T follicular helper cell (primary cell): ENCODE results near the gene BOC.

Experiments used
- DNase-seq: peaks from one replicate; pipeline ENCODE4 v3.0.0-alpha.2; 2020; ENCODE audit warnings: low read depth

The BOC gene

GRCh38 chr3:113251817-113252216 is 40.5 kb downstream of the BOC start:
- DNase-seq = no peak

- no peak for DNase-seq
Measured at GRCh38 chr3:113252553-113252952, 41.2 kb downstream of the BOC start.

GRCh38 chr3:113253702-113254101 is 42.3 kb downstream of the BOC start:
- DNase-seq = no peak

GRCh38 chr3:113254171-113254947 is 43.0 kb downstream of the BOC start:
- DNase-seq = no peak

- no peak for DNase-seq
Measured at GRCh38 chr3:113255100-113255853, 43.9 kb downstream of the BOC start.

- DNase-seq = no peak
Measured at GRCh38 chr3:113255854-113256615, 44.7 kb downstream of the BOC start.

- DNase-seq = no peak
Measured at GRCh38 chr3:113258361-113258760, 47.0 kb downstream of the BOC start.

GRCh38 chr3:113259196-113259595 is 47.8 kb downstream of the BOC start:
- no peak for DNase-seq

GRCh38 chr3:113261063-113261625 is 49.8 kb downstream of the BOC start:
- DNase-seq = no peak

- DNase-seq = no peak
Measured at GRCh38 chr3:113261626-113262303, 50.4 kb downstream of the BOC start.

GRCh38 chr3:113262304-113262665 is 50.9 kb downstream of the BOC start:
- DNase-seq = no peak

- no peak for DNase-seq
Measured at GRCh38 chr3:113263020-113263419, 51.7 kb downstream of the BOC start.

- no peak for DNase-seq
Measured at GRCh38 chr3:113263778-113264177, 52.4 kb downstream of the BOC start.

- DNase-seq = no peak
Measured at GRCh38 chr3:113264283-113265131, 53.1 kb downstream of the BOC start.

GRCh38 chr3:113265231-113265630 is 53.9 kb downstream of the BOC start:
- no peak for DNase-seq

- no peak for DNase-seq
Measured at GRCh38 chr3:113266738-113267137, 55.4 kb downstream of the BOC start.

GRCh38 chr3:113268311-113268710 is 57.0 kb downstream of the BOC start:
- no peak for DNase-seq

GRCh38 chr3:113268942-113269341 is 57.6 kb downstream of the BOC start:
- no peak for DNase-seq

- no peak for DNase-seq
Measured at GRCh38 chr3:113269661-113270060, 58.3 kb downstream of the BOC start.

GRCh38 chr3:113270068-113270467 is 58.7 kb downstream of the BOC start:
- DNase-seq = no peak

- no peak for DNase-seq
Measured at GRCh38 chr3:113270786-113271185, 59.4 kb downstream of the BOC start.
